NCI-H345 treated with DMSO at 0.1 percent for 48 hours (cell line): Measurements from ENCODE around the gene CALY.

Experiments used
- DNase-seq: peaks from one replicate; lab custom pipeline; 2025; ENCODE audit not compliant: unreplicated experiment; lab: John Stamatoyannopoulos, UW

Gene CALY

DNA sequence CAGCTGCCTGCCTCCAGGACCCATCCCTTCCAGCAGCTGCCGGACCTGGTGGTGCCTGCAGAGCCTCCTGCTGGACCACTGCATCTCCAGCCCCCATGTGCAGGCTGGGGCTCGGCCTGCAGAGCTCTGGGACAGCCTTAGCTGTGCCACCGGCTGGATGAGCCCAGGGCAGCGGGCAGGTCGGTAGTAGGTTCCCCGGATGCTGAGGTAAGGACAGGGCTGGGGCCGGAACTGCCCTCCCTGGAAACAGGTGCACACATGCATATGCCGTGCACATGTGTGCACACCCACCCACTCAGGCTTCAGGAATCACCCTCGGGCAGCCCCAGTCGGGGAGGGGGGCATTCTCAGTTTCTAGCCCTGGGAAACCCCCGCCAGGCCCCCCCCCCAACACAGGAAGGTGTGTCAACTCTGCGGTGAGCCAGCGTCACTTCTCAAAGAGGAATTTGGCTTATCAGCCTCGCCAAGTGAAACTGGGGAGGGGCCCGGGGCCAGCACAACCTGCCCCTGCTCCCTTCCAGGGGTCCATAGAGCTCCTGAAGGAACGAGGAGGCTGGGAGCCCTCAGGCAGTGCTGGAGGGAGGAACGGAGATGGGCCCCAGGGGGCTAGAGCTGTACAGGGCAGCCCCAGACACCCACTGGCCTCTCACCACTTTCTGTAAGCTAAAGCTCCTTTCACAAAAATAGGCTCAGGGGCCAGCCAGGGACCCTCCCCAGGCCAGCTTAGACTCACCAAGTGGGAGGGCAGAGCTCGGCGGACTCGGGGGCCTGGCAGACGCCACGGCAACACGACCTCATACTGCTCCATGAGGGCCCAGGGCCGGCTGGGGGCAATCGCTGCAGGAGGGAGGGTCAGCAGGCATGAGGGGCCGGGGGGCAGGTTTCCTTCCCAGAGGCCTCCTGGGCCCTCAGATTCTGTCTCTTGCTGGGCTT is 61.7 kb downstream of the CALY start:
- DNase-seq: no peak
